AG04449 (cell line): Measurements from ENCODE around the gene AIDA.
A peak's percentile ranks its signal among the peaks of the same experiment; 100 is the strongest.

ENCODE experiments used
- CTCF ChIA-PET: fragments of 350-600 bp; formaldehyde crosslinking; extraction: SDS; loops from one replicate; lab custom pipeline; 2021; ENCODE audit warnings: antibody characterized with exemption; lab: Yijun Ruan, JAX
- POLR2A ChIA-PET: fragments of 400-600, 350-600 bp; formaldehyde crosslinking; extraction: SDS; loops from one replicate; lab custom pipeline; 2020; ENCODE audit warnings: antibody characterized with exemption, inconsistent platforms; lab: Yijun Ruan, JAX
- DNase-seq: peaks from one replicate; pipeline ENCODE4 v3.0.0-alpha.2; 2010; ENCODE audit warnings: low read depth, low spot score
- H3K4me3 ChIP-seq: 2 replicates; pipeline ENCODE4 v1.5.1; 2011; ENCODE audit warnings: low read depth, mild to moderate bottlenecking, control low read depth, low read length
- CTCF ChIP-seq: IDR thresholded peaks from one replicate; pipeline ENCODE4 v1.5.1; 2011; ENCODE audit warnings: mild to moderate bottlenecking, moderate library complexity, low read length, control low read depth, inconsistent platforms; ENCODE audit not compliant: insufficient read depth; ENCODE audit errors: missing control alignments

Gene AIDA

GRCh38 chr1:222644636-222644980 is 67.7 kb downstream of the AIDA start:
- CTCF ChIA-PET, result interaction anchor here (1.2 to 2.8 kb wide), 6 partner anchors 9 to 189 kb away, joined by 3 to 19 read pairs (median 4); no protein-coding TSS in a partner anchor

GRCh38 chr1:222643938-222644635 is 68.2 kb downstream of the AIDA start:
- CTCF ChIA-PET, result interaction anchor here (0.7 to 2.8 kb wide), 6 partner anchors 9 to 1559 kb away, joined by 3 to 19 read pairs (median 4); no protein-coding TSS in a partner anchor
- TF ChIP-seq CTCF, result no peak
- DNase-seq, result peak; percentile 88
- POLR2A ChIA-PET, result interaction anchor here (0.9 to 1.3 kb wide), 3 partner anchors 10 to 179 kb away, joined by 3 to 4 read pairs (median 3); partner anchors contain the start of genes AIDA and BROX
- peak overlapping the region; percentile 72 for H3K4me3 ChIP-seq

More at GRCh38 chr1:222644636-222644980, 67.7 kb downstream of the AIDA start:
- TF ChIP-seq CTCF, result no peak
- POLR2A ChIA-PET, result interaction anchor here (0.9 to 1.3 kb wide), 3 partner anchors 10 to 180 kb away, joined by 3 to 4 read pairs (median 3); partner anchors contain the start of genes AIDA and BROX
- DNase-seq, result no peak
- peak overlapping the region; percentile 72 for H3K4me3 ChIP-seq

- ChIA-PET CTCF (interaction anchor here (0.7 to 2.8 kb wide), 6 partner anchors 9 to 1560 kb away, joined by 3 to 19 read pairs (median 3); no protein-coding TSS in a partner anchor), POLR2A (interaction anchor here (0.9 to 1.2 kb wide), 2 partner anchors 9 to 179 kb away, joined by 3 to 4 read pairs; no protein-coding TSS in a partner anchor)
- peak overlapping the region; percentile 72 for H3K4me3 ChIP-seq
- DNase-seq, result no peak
- TF ChIP-seq CTCF, result no peak
Observed at GRCh38 chr1:222643606-222643937, 68.7 kb downstream of the AIDA start.

DNA sequence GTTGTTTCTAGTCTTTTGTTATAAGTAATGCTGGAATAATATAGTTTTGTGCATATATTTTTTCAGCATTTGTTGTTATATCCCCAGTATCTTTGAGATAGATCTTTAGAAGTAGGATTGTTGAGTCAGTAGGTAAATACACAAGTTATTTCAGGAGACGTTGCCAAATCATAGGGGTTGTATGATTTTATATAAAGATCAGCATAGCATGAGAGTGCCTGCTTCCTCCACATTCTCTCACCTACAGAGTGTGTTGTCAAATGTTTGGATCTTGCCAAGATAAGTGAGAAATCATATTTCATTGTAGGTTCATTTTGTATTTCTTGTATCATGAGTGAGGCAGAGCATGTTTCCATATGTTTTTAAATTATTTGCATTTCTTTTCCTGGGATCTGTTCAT is 69.8 kb downstream of the AIDA start:
- no peak overlapping the region for H3K4me3 ChIP-seq
- DNase-seq, result no peak
- POLR2A ChIA-PET, result no interaction called here
- no peak for TF ChIP-seq CTCF
- CTCF ChIA-PET, result interaction anchor here (1.0 to 3.0 kb wide), 3 partner anchors 8 to 178 kb away, joined by 3 to 27 read pairs (median 19); no protein-coding TSS in a partner anchor

DNA sequence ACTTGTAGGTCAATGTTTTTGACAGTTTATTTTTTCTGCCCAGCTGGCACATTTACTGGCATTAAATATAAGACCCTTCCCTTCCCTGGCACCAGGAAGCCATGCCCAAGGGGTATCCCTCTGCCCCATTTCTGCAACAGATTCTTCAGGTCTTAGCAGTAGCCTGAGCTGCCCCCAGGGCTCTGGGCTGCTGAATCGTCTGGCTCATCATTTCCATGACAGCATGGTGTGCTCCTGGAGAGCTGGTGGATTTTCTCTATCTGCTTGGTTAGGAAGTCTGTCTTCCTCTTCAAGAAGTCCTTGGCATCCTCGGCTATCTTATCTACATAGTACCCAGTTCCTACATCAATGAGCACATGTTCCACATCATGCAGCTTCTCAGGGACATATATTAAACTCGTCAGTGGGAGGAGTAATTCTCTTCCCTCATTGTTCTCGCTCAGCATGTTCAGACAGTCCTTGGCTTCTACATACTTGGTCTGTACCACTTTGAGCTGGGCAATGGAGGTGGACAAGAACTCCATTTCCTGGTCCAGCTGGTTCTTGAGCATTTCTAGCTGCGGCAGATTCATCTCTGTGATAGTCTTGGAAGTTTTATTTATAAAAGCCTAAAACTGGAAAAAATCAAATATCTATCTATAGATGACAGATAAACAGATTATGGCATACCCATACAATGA is 70.9 kb downstream of the AIDA start:
- DNase-seq, result no peak
- CTCF ChIA-PET, result interaction anchor here (1.2 to 3.0 kb wide), 2 partner anchors 9 to 176 kb away, joined by 4 to 27 read pairs; no protein-coding TSS in a partner anchor
- no peak for TF ChIP-seq CTCF
- no peak overlapping the region for H3K4me3 ChIP-seq
- POLR2A ChIA-PET, result no interaction called here
